Mammary epithelial cell (primary cell): ENCODE data around the gene IPO8.

Source experiments
- EZH2 ChIP-seq: IDR thresholded peaks from 2 replicates; pipeline ENCODE4 v1.6.1; 2012; ENCODE audit warnings: low read length, inconsistent platforms, borderline replicate concordance
- TF ChIP-seq, protein P1 (sequence below), 2 donors: IDR thresholded peaks in 1 of 2; conservative IDR thresholded peaks in 1 of 2; 2 replicates each; pipeline ENCODE4 v1.5.1; 2011 to 2012; ENCODE audit warnings: inconsistent platforms in 2 of 2, low read length in 2 of 2, mild to moderate bottlenecking in 2 of 2, control low read depth in 1 of 2, low read depth in 1 of 2; ENCODE audit not compliant: insufficient read depth in 1 of 2; ENCODE audit errors: extremely low read depth in 1 of 2

DNA sequence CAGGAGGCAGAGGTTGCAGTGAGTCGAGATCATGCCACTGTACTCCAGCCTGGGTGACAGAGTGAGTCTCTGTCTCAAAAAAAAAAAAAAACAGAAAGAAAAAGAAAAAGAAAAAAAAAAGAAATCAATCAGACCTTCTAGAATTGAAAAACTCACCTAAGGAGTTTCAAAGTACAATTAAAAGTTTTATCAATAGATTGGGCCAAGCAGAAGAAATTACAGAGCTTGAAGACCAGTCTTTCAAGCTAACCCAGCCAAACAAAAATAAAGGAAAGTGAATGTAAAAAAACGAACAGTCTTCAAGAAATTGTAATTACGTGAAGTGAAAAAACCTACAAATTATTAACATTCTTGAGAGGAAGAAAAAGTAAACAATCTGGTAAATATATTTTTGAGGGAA lies 93.0 kb downstream of the IPO8 start:
- TF ChIP-seq EZH2: no peak
- TF ChIP-seq, protein P1, sequence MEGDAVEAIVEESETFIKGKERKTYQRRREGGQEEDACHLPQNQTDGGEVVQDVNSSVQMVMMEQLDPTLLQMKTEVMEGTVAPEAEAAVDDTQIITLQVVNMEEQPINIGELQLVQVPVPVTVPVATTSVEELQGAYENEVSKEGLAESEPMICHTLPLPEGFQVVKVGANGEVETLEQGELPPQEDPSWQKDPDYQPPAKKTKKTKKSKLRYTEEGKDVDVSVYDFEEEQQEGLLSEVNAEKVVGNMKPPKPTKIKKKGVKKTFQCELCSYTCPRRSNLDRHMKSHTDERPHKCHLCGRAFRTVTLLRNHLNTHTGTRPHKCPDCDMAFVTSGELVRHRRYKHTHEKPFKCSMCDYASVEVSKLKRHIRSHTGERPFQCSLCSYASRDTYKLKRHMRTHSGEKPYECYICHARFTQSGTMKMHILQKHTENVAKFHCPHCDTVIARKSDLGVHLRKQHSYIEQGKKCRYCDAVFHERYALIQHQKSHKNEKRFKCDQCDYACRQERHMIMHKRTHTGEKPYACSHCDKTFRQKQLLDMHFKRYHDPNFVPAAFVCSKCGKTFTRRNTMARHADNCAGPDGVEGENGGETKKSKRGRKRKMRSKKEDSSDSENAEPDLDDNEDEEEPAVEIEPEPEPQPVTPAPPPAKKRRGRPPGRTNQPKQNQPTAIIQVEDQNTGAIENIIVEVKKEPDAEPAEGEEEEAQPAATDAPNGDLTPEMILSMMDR (conservative IDR thresholded peaks at IDR 0.05 in 1 of 2, IDR thresholded peaks at IDR 0.05 in 1 of 2; ENCODE audit: extremely low read depth in 1 of 2, insufficient read depth in 1 of 2, low read depth in 1 of 2, low read length in 2 of 2): no peak
